Measurements from ENCODE around the gene JKAMP. TPM values are rescaled to one million over a fixed set of nuclear protein-coding genes. Genes with fewer than 3 reads are reported as not detected.

JKAMP gene
- total RNA-seq, 1 donor: 77.4 TPM

GRCh38 chr14:59500732-59501131, 16.4 kb downstream of the JKAMP start:
- Histone ChIP-seq H3K9me3 (ENCODE audit: low read depth, low read length) (no peaks in the 10 kb centered on the region), H2AFZ (ENCODE audit: low read length) (no peak overlapping the region), H4K20me1 (ENCODE audit: insufficient read depth, low read length) (no peaks in the 10 kb centered on the region), H3K4me2 (ENCODE audit: insufficient read depth, low read length) (no peak overlapping the region), H3K4me1 (ENCODE audit: insufficient read depth, low read length) (no peaks in the 10 kb centered on the region), H3K36me3 (ENCODE audit: insufficient read depth, low read length) (peaks cover 24% of the 10 kb centered on the region), H3K4me3 (ENCODE audit: insufficient read depth, low read length) (no peak overlapping the region), H3K27me3 (ENCODE audit: insufficient read depth, low read length) (no peaks in the 10 kb centered on the region), H3K79me2 (ENCODE audit: insufficient read depth, low read length) (peaks cover 9% of the 10 kb centered on the region), H3K27ac (ENCODE audit: low read depth, low read length) (no peak overlapping the region)
- no peak for DNase-seq (ENCODE audit: insufficient read length, low spot score, missing footprints)
- TF ChIP-seq CTCF (IDR thresholded peaks at IDR 0.05; ENCODE audit: extremely low read depth, low read depth, low read length): no peak

GRCh38 chr14:59503256-59503655, 18.9 kb downstream of the JKAMP start:
- Histone ChIP-seq H3K27ac (ENCODE audit: low read depth, low read length) (no peak overlapping the region), H3K36me3 (ENCODE audit: insufficient read depth, low read length) (peaks cover 15% of the 10 kb centered on the region), H3K4me3 (ENCODE audit: insufficient read depth, low read length) (no peak overlapping the region), H3K79me2 (ENCODE audit: insufficient read depth, low read length) (peaks cover 2% of the 10 kb centered on the region), H2AFZ (ENCODE audit: low read length) (no peak overlapping the region), H3K4me2 (ENCODE audit: insufficient read depth, low read length) (no peak overlapping the region), H3K9me3 (ENCODE audit: low read depth, low read length) (no peaks in the 10 kb centered on the region), H3K27me3 (ENCODE audit: insufficient read depth, low read length) (no peaks in the 10 kb centered on the region), H4K20me1 (ENCODE audit: insufficient read depth, low read length) (peaks cover 3% of the 10 kb centered on the region), H3K4me1 (ENCODE audit: insufficient read depth, low read length) (no peaks in the 10 kb centered on the region)
- DNase-seq (ENCODE audit: insufficient read length, low spot score, missing footprints): no peak
- TF ChIP-seq CTCF (IDR thresholded peaks at IDR 0.05; ENCODE audit: extremely low read depth, low read depth, low read length): no peak

GRCh38 chr14:59507063-59507751, 22.9 kb downstream of the JKAMP start:
- no peak overlapping the region for H3K27ac ChIP-seq (ENCODE audit: low read depth, low read length)
- H3K9me3 ChIP-seq (ENCODE audit: low read depth, low read length): no peaks in the 10 kb centered on the region
- peak; percentile 46 for DNase-seq (ENCODE audit: insufficient read length, low spot score, missing footprints)
- H3K4me1 ChIP-seq (ENCODE audit: insufficient read depth, low read length): no peaks in the 10 kb centered on the region
- no peaks in the 10 kb centered on the region for H3K79me2 ChIP-seq (ENCODE audit: insufficient read depth, low read length)
- no peak overlapping the region for H3K4me2 ChIP-seq (ENCODE audit: insufficient read depth, low read length)
- H3K36me3 ChIP-seq (ENCODE audit: insufficient read depth, low read length): peaks cover 11% of the 10 kb centered on the region
- no peak overlapping the region for H3K4me3 ChIP-seq (ENCODE audit: insufficient read depth, low read length)
- no peak overlapping the region for H2AFZ ChIP-seq (ENCODE audit: low read length)
- H4K20me1 ChIP-seq (ENCODE audit: insufficient read depth, low read length): peaks cover 3% of the 10 kb centered on the region
- peak; percentile 95 for TF ChIP-seq CTCF (IDR thresholded peaks at IDR 0.05; ENCODE audit: extremely low read depth, low read depth, low read length)
- H3K27me3 ChIP-seq (ENCODE audit: insufficient read depth, low read length): no peaks in the 10 kb centered on the region

- Histone ChIP-seq H2AFZ (ENCODE audit: low read length) (no peak overlapping the region), H3K36me3 (ENCODE audit: insufficient read depth, low read length) (peaks cover 10% of the 10 kb centered on the region), H3K27ac (ENCODE audit: low read depth, low read length) (no peak overlapping the region), H3K4me2 (ENCODE audit: insufficient read depth, low read length) (no peak overlapping the region), H4K20me1 (ENCODE audit: insufficient read depth, low read length) (peaks cover 3% of the 10 kb centered on the region), H3K79me2 (ENCODE audit: insufficient read depth, low read length) (no peaks in the 10 kb centered on the region), H3K27me3 (ENCODE audit: insufficient read depth, low read length) (no peaks in the 10 kb centered on the region), H3K9me3 (ENCODE audit: low read depth, low read length) (no peaks in the 10 kb centered on the region), H3K4me3 (ENCODE audit: insufficient read depth, low read length) (no peak overlapping the region), H3K4me1 (ENCODE audit: insufficient read depth, low read length) (no peaks in the 10 kb centered on the region)
- no peak for DNase-seq (ENCODE audit: insufficient read length, low spot score, missing footprints)
- no peak for TF ChIP-seq CTCF (IDR thresholded peaks at IDR 0.05; ENCODE audit: extremely low read depth, low read depth, low read length)
Measured at GRCh38 chr14:59507752-59508103, 23.4 kb downstream of the JKAMP start.
